ENCODE measurements around the gene TIPRL. TPM values are rescaled to one million over a fixed set of nuclear protein-coding genes. Genes with fewer than 3 reads are reported as not detected.

The TIPRL gene
- total and polyA plus RNA-seq, 9 of the 15 experiments (the other 6 are each of a cell fraction or from before 2014, with no cell fraction given): 41.4 to 90.2 (median 69.9) TPM

- BruUV-seq (replicated peaks): no TSS peak
- CTCF ChIA-PET (ENCODE audit: low intra/inter-chr PET ratio): no interaction called here
- intact Hi-C loops (cut with micrococcal nuclease): no loop called here
- TF ChIP-seq FOXJ2 (tag; IDR thresholded peaks at IDR 0.05) (no peak), ZBTB8A (IDR thresholded peaks at IDR 0.05; ENCODE audit: partially characterized antibody) (no peak), FOS (IDR thresholded peaks at IDR 0.05; ENCODE audit: extremely low read depth, insufficient read length) (no peak), TGIF2 (CRISPR knock-in tag; IDR thresholded peaks at IDR 0.05) (no peak), ZNF780A (CRISPR knock-in tag; IDR thresholded peaks at IDR 0.05) (no peak), MYNN (IDR thresholded peaks at IDR 0.05) (no peak), MYNN (CRISPR knock-in tag; IDR thresholded peaks at IDR 0.05) (no peak), ZBTB5 (IDR thresholded peaks at IDR 0.05) (no peak), MTA1 (IDR thresholded peaks at IDR 0.05; ENCODE audit: borderline replicate concordance) (no peak), SIN3B (IDR thresholded peaks at IDR 0.05; ENCODE audit: low read depth) (no peak), ZNF445 (CRISPR knock-in tag; IDR thresholded peaks at IDR 0.05; ENCODE audit: low read depth) (no peak), AFF1 (IDR thresholded peaks at IDR 0.05; ENCODE audit: low read depth in 1 of 2, partially characterized antibody in 2 of 2) (no peak), ELF4 (CRISPR knock-in tag; IDR thresholded peaks at IDR 0.05) (no peak)
These were observed 51.9 kb downstream of the TIPRL start for GRCh38 chr1:168230709-168231108.

More at GRCh38 chr1:168230709-168231108, 51.9 kb downstream of the TIPRL start:
- Histone ChIP-seq H2AFZ (ENCODE audit: low read depth, low read length) (no peak overlapping the region), H4K20me1 (replicated peaks; ENCODE audit: control insufficient read depth, insufficient read depth, low read length) (peaks cover 11% of the 10 kb centered on the region; the same call in 1 of the 2 replicates), H3K9me1 (ENCODE audit: control insufficient read depth, insufficient read depth, low read length) (no peaks in the 10 kb centered on the region), H3K27ac (ENCODE audit: extremely low read depth, low read depth, low read length) (no peak overlapping the region), H3K36me3 (ENCODE audit: control insufficient read depth, insufficient read depth, low read length) (peaks cover 78% of the 10 kb centered on the region), H3K4me1 (replicated peaks in 1 of 2; ENCODE audit: control insufficient read depth in 2 of 2, insufficient read depth in 2 of 2, low read length in 2 of 2) (peaks cover 8 to 14% of the 10 kb centered on the region in 2 experiments), H3K79me2 (ENCODE audit: control insufficient read depth, insufficient read depth, low read length) (peaks cover 69% of the 10 kb centered on the region), H3K4me3 (no peak overlapping the region), H3K4me2 (ENCODE audit: insufficient read depth, low read length) (no peak overlapping the region), H3K9ac (ENCODE audit: insufficient read depth in 1 of 2, low read depth in 2 of 2, low read length in 2 of 2) (no peak overlapping the region; a peak in 1 of 4 replicates), H3K27me3 (ENCODE audit: control insufficient read depth in 2 of 2, insufficient read depth in 2 of 2, low read length in 2 of 2) (no peaks in the 10 kb centered on the region), H3K9me3 (replicated peaks; ENCODE audit: control insufficient read depth, insufficient read depth, low read depth, low read length) (no peaks in the 10 kb centered on the region)
- POLR2A ChIA-PET: interaction anchor here (1.0 to 2.5 kb wide), 4 partner anchors 10 to 68 kb away, joined by 3 to 9 read pairs (median 4); no protein-coding TSS in a partner anchor
- FAIRE-seq (no peak), ATAC-seq (no peak), DNase-seq (ENCODE audit: extremely low read depth in 1 of 4, low spot score in 3 of 4) (no peak)
- in situ Hi-C loops (cut with MboI): no loop called here
- WGBS (ENCODE audit: insufficient coverage, low coverage, missing lambda C conversion rate): 89% methylated on average over 3 of the region's 3 CpGs
